AG10803 (cell line): Measurements from ENCODE around the gene TJP1.
A peak's percentile ranks its signal among the peaks of the same experiment; 100 is the strongest.

ENCODE experiments used
- DNase-seq: peaks from one replicate; pipeline ENCODE4 v3.0.0; 2010; ENCODE audit warnings: low read depth
- H3K4me3 ChIP-seq: 2 replicates; pipeline ENCODE4 v1.5.1; 2011; ENCODE audit warnings: mild to moderate bottlenecking, low read length, control low read depth
- CTCF ChIP-seq: conservative IDR thresholded peaks from 2 replicates; pipeline ENCODE4 v1.5.1; 2011; ENCODE audit warnings: mild to moderate bottlenecking, low read length, control low read depth, inconsistent platforms

The TJP1 gene

DNA sequence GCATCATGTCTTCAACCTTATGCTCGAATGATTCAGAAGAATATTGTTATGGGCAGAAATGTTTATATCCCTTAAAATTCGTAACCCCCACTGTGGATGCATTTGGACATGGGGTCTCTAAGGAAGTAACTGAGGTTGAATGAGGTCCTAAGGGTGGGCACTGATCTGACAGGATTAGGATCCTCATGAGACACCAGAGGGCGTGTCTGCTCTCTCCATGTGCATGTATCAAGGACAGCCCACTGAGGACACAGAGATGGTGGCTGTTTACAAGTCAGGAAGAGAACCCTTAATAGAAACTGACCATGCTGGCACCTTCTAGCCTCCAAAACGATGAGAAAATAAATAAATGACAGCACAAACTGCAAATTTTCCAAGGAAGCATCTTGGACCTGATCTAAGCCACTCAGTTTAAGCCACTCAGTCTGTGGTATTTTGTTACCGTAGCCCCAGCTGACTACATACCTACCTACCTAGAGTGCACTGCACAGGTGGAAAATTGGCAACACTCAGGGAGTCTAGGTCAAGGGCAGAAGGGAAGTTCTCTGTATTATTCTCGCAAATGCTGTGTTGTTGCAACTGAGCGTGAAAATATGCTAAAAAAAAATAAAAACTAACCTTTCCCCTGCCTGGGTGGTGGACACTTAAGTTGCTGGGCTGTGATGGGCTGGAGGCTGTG lies 126.6 kb downstream of the TJP1 start:
- DNase-seq: no peak
- no peak overlapping the region for H3K4me3 ChIP-seq
- TF ChIP-seq CTCF: no peak

DNA sequence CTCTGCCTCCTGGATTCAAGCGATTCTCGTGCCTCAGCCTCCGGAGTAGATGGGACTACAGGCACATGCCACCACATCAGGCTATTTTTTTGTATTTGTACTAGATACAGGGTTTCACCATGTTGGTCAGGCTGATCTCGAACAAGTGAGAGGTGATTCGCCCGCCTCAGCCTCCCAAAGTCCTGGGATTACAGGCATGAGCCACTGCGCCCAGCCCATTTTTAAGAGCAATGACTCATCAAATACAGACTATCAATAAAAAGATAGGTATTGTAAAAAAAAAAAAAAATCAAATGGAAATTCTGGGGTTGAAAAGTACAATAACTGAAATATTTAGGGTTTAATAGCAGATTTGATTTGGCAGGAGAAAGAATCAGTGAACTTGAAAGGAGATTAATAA lies 129.0 kb downstream of the TJP1 start:
- DNase-seq: no peak
- TF ChIP-seq CTCF: no peak
- H3K4me3 ChIP-seq: no peak overlapping the region

DNA sequence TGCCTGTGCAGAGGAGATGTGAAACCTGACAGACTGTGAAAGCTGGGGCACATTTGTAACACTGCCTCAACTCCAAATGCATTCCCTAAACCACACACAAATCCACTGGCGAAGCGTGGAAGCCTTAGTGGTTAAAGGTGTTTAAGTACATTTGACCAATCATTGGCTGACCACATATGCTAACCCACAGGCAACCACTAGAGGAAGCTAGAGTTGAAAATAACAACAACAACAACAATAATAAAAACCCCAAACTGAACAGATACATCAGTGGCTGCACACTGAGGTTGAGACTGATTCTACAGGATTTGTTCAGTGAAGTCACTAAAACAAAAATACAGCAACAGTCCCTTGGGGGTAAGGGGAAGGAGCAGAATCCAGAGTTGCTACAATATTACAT lies 129.7 kb downstream of the TJP1 start:
- no peak for DNase-seq
- TF ChIP-seq CTCF: peak; percentile 30
- no peak overlapping the region for H3K4me3 ChIP-seq

GRCh38 chr15:29690765-29691475 lies 131.3 kb downstream of the TJP1 start:
- DNase-seq: no peak
- no peak overlapping the region for H3K4me3 ChIP-seq
- TF ChIP-seq CTCF: no peak

- TF ChIP-seq CTCF: no peak
- DNase-seq: no peak
- no peak overlapping the region for H3K4me3 ChIP-seq
These were observed 132.8 kb downstream of the TJP1 start for GRCh38 chr15:29689287-29689986.

- TF ChIP-seq CTCF: no peak
- DNase-seq: no peak
These were observed 133.6 kb downstream of the TJP1 start for GRCh38 chr15:29688506-29689286.

More at GRCh38 chr15:29688506-29689286, 133.6 kb downstream of the TJP1 start:
- H3K4me3 ChIP-seq: no peak overlapping the region
